ENCODE measurements around the gene FAM89A. TPM values are rescaled to one million over a fixed set of nuclear protein-coding genes. Genes with fewer than 3 reads are reported as not detected.
"Not testable (repeated sequence)": the region's sequence is repeated elsewhere in the genome, so short reads cannot be mapped to it uniquely, and the experiment has no call there.

Gene FAM89A
- total and polyA plus RNA-seq, 4 donors = 3.6 to 11.5 (median 8.0) TPM

- no peaks in the 10 kb centered on the region for H3K4me1 ChIP-seq (ENCODE audit: control insufficient read depth in 1 of 2, insufficient read depth in 2 of 2, low read length in 2 of 2)
- no peak for ATAC-seq (ENCODE audit: low FRiP score)
Observed at GRCh38 chr1:231020139-231020601, 19.9 kb downstream of the FAM89A start.

DNA sequence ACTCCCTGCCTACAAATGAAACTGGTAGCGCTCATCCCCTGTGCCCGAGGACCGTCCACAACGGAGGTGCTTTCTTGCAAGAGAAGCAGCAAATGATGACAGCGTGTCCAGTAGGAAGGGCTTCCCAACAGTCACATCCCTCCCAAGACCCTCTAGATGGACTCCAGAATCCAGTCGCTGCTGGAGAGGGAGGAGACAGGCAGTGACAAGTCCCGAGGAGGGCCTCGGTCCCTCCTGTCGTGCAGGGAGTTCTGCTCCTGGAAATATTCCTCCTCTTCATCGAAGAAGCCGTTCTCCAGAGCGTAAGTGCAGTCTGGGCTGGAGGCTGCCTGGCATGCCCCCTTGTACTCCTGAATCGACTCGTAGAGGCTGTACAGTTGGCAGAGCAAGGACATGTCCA is 20.3 kb downstream of the FAM89A start:
- intact Hi-C loops (cut with DNase I) = no loop called here
- DNase-seq (no peak), ATAC-seq (ENCODE audit: low FRiP score) (no peak)
- H3K27ac ChIP-seq (ENCODE audit: low read depth in 1 of 2, low read length in 2 of 2) = no peak overlapping the region
- no peaks in the 10 kb centered on the region for H3K4me1 ChIP-seq (ENCODE audit: control insufficient read depth in 1 of 2, insufficient read depth in 2 of 2, low read length in 2 of 2)
- no peak overlapping the region for H3K4me3 ChIP-seq (ENCODE audit: low read length in 2 of 2)
- H3K36me3 ChIP-seq (ENCODE audit: control insufficient read depth in 1 of 2, insufficient read depth in 2 of 2, low read length in 1 of 2) = no peaks in the 10 kb centered on the region
- H3K9me3 ChIP-seq (ENCODE audit: control insufficient read depth, low read length) = no peaks in the 10 kb centered on the region
- WGBS, 2 donors = 92 to 93% methylated on average over 14 of the region's 14 CpGs
- no peaks in the 10 kb centered on the region for H3K27me3 ChIP-seq (ENCODE audit: control insufficient read depth in 1 of 2, insufficient read depth in 2 of 2, low read length in 1 of 2)

More at GRCh38 chr1:231020139-231020601, 19.9 kb downstream of the FAM89A start:
- H3K36me3 ChIP-seq (ENCODE audit: control insufficient read depth in 1 of 2, insufficient read depth in 2 of 2, low read length in 1 of 2) = no peaks in the 10 kb centered on the region
- H3K4me3 ChIP-seq (ENCODE audit: low read length in 2 of 2) = no peak overlapping the region
- H3K27ac ChIP-seq (ENCODE audit: low read depth in 1 of 2, low read length in 2 of 2) = no peak overlapping the region
- DNase-seq = no peak
- WGBS, 2 donors = 73 to 81% methylated on average over 14 of the region's 14 CpGs
- H3K27me3 ChIP-seq (ENCODE audit: control insufficient read depth in 1 of 2, insufficient read depth in 2 of 2, low read length in 1 of 2) = no peaks in the 10 kb centered on the region
- intact Hi-C loops (cut with DNase I) = no loop called here
- H3K9me3 ChIP-seq (ENCODE audit: control insufficient read depth, low read length) = no peaks in the 10 kb centered on the region

- H3K4me3 ChIP-seq (ENCODE audit: low read length in 2 of 2) = no peak overlapping the region
- H3K27ac ChIP-seq (ENCODE audit: low read depth in 1 of 2, low read length in 2 of 2) = no peak overlapping the region
- H3K4me1 ChIP-seq (ENCODE audit: control insufficient read depth in 1 of 2, insufficient read depth in 2 of 2, low read length in 2 of 2) = no peaks in the 10 kb centered on the region
- DNase-seq (no peak), ATAC-seq (ENCODE audit: low FRiP score) (no peak)
- 81 to 84% methylated on average over 5 of the region's 5 CpGs for WGBS, 2 donors
- intact Hi-C loops (cut with DNase I) = no loop called here
- H3K9me3 ChIP-seq (ENCODE audit: control insufficient read depth, low read length) = no peaks in the 10 kb centered on the region
- no peaks in the 10 kb centered on the region for H3K27me3 ChIP-seq (ENCODE audit: control insufficient read depth in 1 of 2, insufficient read depth in 2 of 2, low read length in 1 of 2)
- H3K36me3 ChIP-seq (ENCODE audit: control insufficient read depth in 1 of 2, insufficient read depth in 2 of 2, low read length in 1 of 2) = no peaks in the 10 kb centered on the region
Observed at GRCh38 chr1:231016966-231017365, 23.1 kb downstream of the FAM89A start.

DNA sequence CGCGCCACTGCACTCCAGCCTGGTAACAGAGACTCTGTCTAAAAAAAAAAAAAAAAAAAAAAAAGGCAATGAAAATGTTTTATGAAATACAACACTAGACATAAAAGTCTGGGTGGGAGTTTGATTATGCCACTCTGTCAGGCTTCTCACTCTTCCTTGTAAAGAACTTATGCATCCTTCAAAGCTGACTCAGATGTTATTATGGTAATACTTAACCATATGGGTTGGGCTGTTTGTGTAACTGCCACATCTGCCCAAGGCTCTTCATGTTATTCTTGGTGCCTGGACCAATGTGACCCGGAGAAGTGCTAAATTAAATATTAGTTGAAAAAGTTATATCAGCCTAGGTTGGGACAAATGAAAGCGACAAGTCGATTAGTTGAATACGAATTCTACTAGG is 23.8 kb downstream of the FAM89A start:
- H3K27me3 ChIP-seq (ENCODE audit: control insufficient read depth in 1 of 2, insufficient read depth in 2 of 2, low read length in 1 of 2) = no peaks in the 10 kb centered on the region
- intact Hi-C loops (cut with DNase I) = no loop called here
- WGBS, 2 donors = 87 to 88% methylated on average over 6 of the region's 6 CpGs
- H3K36me3 ChIP-seq (ENCODE audit: control insufficient read depth in 1 of 2, insufficient read depth in 2 of 2, low read length in 1 of 2) = no peaks in the 10 kb centered on the region
- H3K4me1 ChIP-seq (ENCODE audit: control insufficient read depth in 1 of 2, insufficient read depth in 2 of 2, low read length in 2 of 2) = no peaks in the 10 kb centered on the region
- no peak overlapping the region for H3K4me3 ChIP-seq (ENCODE audit: low read length in 2 of 2)
- ATAC-seq (ENCODE audit: low FRiP score) = no peak
- H3K27ac ChIP-seq (ENCODE audit: low read depth in 1 of 2, low read length in 2 of 2) = no peak overlapping the region
- DNase-seq = no peak
- peaks cover 5% of the 10 kb centered on the region for H3K9me3 ChIP-seq (ENCODE audit: control insufficient read depth, low read length)

GRCh38 chr1:231013391-231014015 is 26.6 kb downstream of the FAM89A start:
- no peak overlapping the region for H3K4me3 ChIP-seq (ENCODE audit: low read length in 2 of 2)
- intact Hi-C loops (cut with DNase I) = no loop called here
- WGBS, 2 donors = 78 to 85% methylated on average over 3 of the region's 3 CpGs
- H3K4me1 ChIP-seq (ENCODE audit: control insufficient read depth in 1 of 2, insufficient read depth in 2 of 2, low read length in 2 of 2) = no peaks in the 10 kb centered on the region
- ATAC-seq (ENCODE audit: low FRiP score) = no peak
- H3K27me3 ChIP-seq (ENCODE audit: control insufficient read depth in 1 of 2, insufficient read depth in 2 of 2, low read length in 1 of 2) = no peaks in the 10 kb centered on the region
- no peaks in the 10 kb centered on the region for H3K36me3 ChIP-seq (ENCODE audit: control insufficient read depth in 1 of 2, insufficient read depth in 2 of 2, low read length in 1 of 2)
- DNase-seq = no peak
- peaks cover 8% of the 10 kb centered on the region for H3K9me3 ChIP-seq (ENCODE audit: control insufficient read depth, low read length)
- no peak overlapping the region for H3K27ac ChIP-seq (ENCODE audit: low read depth in 1 of 2, low read length in 2 of 2)

DNA sequence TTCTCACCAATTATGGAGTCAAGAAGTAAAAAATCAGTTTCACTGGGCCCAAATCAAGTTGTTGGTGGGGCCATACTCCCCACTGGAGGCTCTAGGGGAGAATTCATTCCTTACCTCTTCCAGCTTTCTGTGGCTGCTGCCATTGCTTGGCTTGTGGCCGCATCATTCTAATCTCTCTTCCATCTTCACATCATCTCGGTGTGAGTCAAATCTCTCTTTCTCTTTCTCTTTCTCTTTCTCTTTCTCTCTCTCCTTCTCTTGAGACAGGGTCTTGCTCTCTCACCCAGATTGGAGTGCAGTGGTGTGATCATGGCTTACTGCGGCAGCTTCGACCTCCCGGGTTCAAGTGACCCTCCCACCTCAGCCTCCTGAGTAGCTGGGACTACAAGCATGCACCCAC is 28.1 kb downstream of the FAM89A start:
- Histone ChIP-seq H3K4me1 (ENCODE audit: control insufficient read depth in 1 of 2, insufficient read depth in 2 of 2, low read length in 2 of 2) (no peaks in the 10 kb centered on the region), H3K36me3 (ENCODE audit: control insufficient read depth in 1 of 2, insufficient read depth in 2 of 2, low read length in 1 of 2) (no peaks in the 10 kb centered on the region), H3K27ac (ENCODE audit: low read depth in 1 of 2, low read length in 2 of 2) (no peak overlapping the region), H3K4me3 (ENCODE audit: low read length in 2 of 2) (no peak overlapping the region), H3K27me3 (ENCODE audit: control insufficient read depth in 1 of 2, insufficient read depth in 2 of 2, low read length in 1 of 2) (no peaks in the 10 kb centered on the region), H3K9me3 (ENCODE audit: control insufficient read depth, low read length) (peaks cover 8% of the 10 kb centered on the region)
- no peak for ATAC-seq (ENCODE audit: low FRiP score)
- 86 to 97% methylated on average over 5 of the region's 5 CpGs for WGBS, 2 donors
- DNase-seq = no peak
- intact Hi-C loops (cut with DNase I) = no loop called here

GRCh38 chr1:231011360-231011759 is 28.7 kb downstream of the FAM89A start:
- ATAC-seq (ENCODE audit: low FRiP score) (no peak), DNase-seq (no peak)
- no peaks in the 10 kb centered on the region for H3K27me3 ChIP-seq (ENCODE audit: control insufficient read depth in 1 of 2, insufficient read depth in 2 of 2, low read length in 1 of 2)
- 78 to 93% methylated on average over 2 of the region's 2 CpGs for WGBS, 2 donors
- H3K27ac ChIP-seq (ENCODE audit: low read depth in 1 of 2, low read length in 2 of 2) = no peak overlapping the region
- peaks cover 8% of the 10 kb centered on the region for H3K9me3 ChIP-seq (ENCODE audit: control insufficient read depth, low read length)
- intact Hi-C loops (cut with DNase I) = no loop called here
- H3K36me3 ChIP-seq (ENCODE audit: control insufficient read depth in 1 of 2, insufficient read depth in 2 of 2, low read length in 1 of 2) = no peaks in the 10 kb centered on the region
- H3K4me1 ChIP-seq (ENCODE audit: control insufficient read depth in 1 of 2, insufficient read depth in 2 of 2, low read length in 2 of 2) = no peaks in the 10 kb centered on the region
- no peak overlapping the region for H3K4me3 ChIP-seq (ENCODE audit: low read length in 2 of 2)

- WGBS, 2 donors = 54 to 56% methylated on average over 1 of the region's 1 CpG
- ATAC-seq (ENCODE audit: low FRiP score); intact Hi-C loops (cut with DNase I); H3K4me1 ChIP-seq (ENCODE audit: control insufficient read depth in 1 of 2, insufficient read depth in 2 of 2, low read length in 2 of 2); H3K27me3 ChIP-seq (ENCODE audit: control insufficient read depth in 1 of 2, insufficient read depth in 2 of 2, low read length in 1 of 2); DNase-seq; H3K27ac ChIP-seq (ENCODE audit: low read depth in 1 of 2, low read length in 2 of 2); H3K4me3 ChIP-seq (ENCODE audit: low read length in 2 of 2); H3K36me3 ChIP-seq (ENCODE audit: control insufficient read depth in 1 of 2, insufficient read depth in 2 of 2, low read length in 1 of 2): not testable (repeated sequence)
- peaks cover 11% of the 10 kb centered on the region for H3K9me3 ChIP-seq (ENCODE audit: control insufficient read depth, low read length)
Observed at GRCh38 chr1:231007535-231007934, 32.5 kb downstream of the FAM89A start.

GRCh38 chr1:231001892-231002291 is 38.2 kb downstream of the FAM89A start:
- Histone ChIP-seq H3K27me3 (ENCODE audit: control insufficient read depth in 1 of 2, insufficient read depth in 2 of 2, low read length in 1 of 2) (no peaks in the 10 kb centered on the region), H3K9me3 (ENCODE audit: control insufficient read depth, low read length) (peaks cover 2% of the 10 kb centered on the region), H3K4me1 (ENCODE audit: control insufficient read depth in 1 of 2, insufficient read depth in 2 of 2, low read length in 2 of 2) (no peaks in the 10 kb centered on the region), H3K36me3 (ENCODE audit: control insufficient read depth in 1 of 2, insufficient read depth in 2 of 2, low read length in 1 of 2) (peaks cover 6 to 21% of the 10 kb centered on the region in 2 donors), H3K4me3 (ENCODE audit: low read length in 2 of 2) (no peak overlapping the region), H3K27ac (ENCODE audit: low read depth in 1 of 2, low read length in 2 of 2) (no peak overlapping the region)
- ATAC-seq (ENCODE audit: low FRiP score) (no peak), DNase-seq (no peak)
- intact Hi-C loops (cut with DNase I) = no loop called here

All from aorta (tissue), 5 donors.